Upper lobe of left lung (tissue), 6 donors: ENCODE results near the gene HIPK4. TPM values are rescaled to one million over a fixed set of nuclear protein-coding genes. Genes with fewer than 3 reads are reported as not detected.
A peak's percentile ranks its signal among the peaks of the same experiment; 100 is the strongest.
"Not testable (repeated sequence)": the region's sequence is repeated elsewhere in the genome, so short reads cannot be mapped to it uniquely, and the experiment has no call there.

ENCODE experiments used
- ATAC-seq, 2 donors: fragments of 200-7000 bp; cut with Tn5 transposase; one replicate each; pipeline ENCODE4 v1.9.1; 2022; ENCODE audit warnings: mild to moderate bottlenecking in 2 of 2, moderate library complexity in 2 of 2; ENCODE audit not compliant: low FRiP score in 2 of 2
- DNase-seq, 2 donors: peaks; one replicate each; pipeline ENCODE4 v3.0.0-alpha.2; 2019 to 2020
- H3K27ac ChIP-seq, 4 donors: fragments of 200-600 bp; sonication (generic); one replicate each; pipeline ENCODE4 v1.5.1; 2016 to 2019
- H3K27me3 ChIP-seq, 4 donors: fragments of 200-600 bp; sonication (generic); one replicate each; pipeline ENCODE4 v1.5.1; 2017 to 2019
- H3K36me3 ChIP-seq, 4 donors: fragments of 200-600 bp; sonication (generic); one replicate each; pipeline ENCODE4 v1.5.1; 2016 to 2019
- H3K4me1 ChIP-seq, 4 donors: fragments of 200-600 bp; sonication (generic); one replicate each; pipeline ENCODE4 v1.5.1; 2018 to 2019
- H3K4me3 ChIP-seq, 4 donors: fragments of 200-600 bp; sonication (generic); one replicate each; pipeline ENCODE4 v1.5.1; 2017 to 2019; ENCODE audit warnings: mild to moderate bottlenecking in 2 of 4, moderate library complexity in 1 of 4
- H3K9me3 ChIP-seq, 4 donors: fragments of 200-600 bp; sonication (generic); one replicate each; pipeline ENCODE4 v1.5.1; 2018 to 2019
- CTCF ChIP-seq, 6 experiments: fragments of 450-650 bp in 4 of 6; fragments of 200-600 bp in 2 of 6; sonication (generic) in 2 of 6; IDR thresholded peaks; one replicate each; pipeline ENCODE4 v1.5.1; 2016 to 2019; ENCODE audit warnings: antibody characterized with exemption in 6 of 6
- EP300 ChIP-seq, 4 donors: sonication (generic); formaldehyde crosslinking; IDR thresholded peaks; one replicate each; pipeline ENCODE4 v1.5.1; 2017; ENCODE audit warnings: antibody characterized with exemption in 4 of 4, control low read depth in 2 of 4
- POLR2A ChIP-seq, 4 donors: fragments of 450-650 bp; IDR thresholded peaks; one replicate each; pipeline ENCODE4 v1.5.1; 2016 to 2017; ENCODE audit warnings: antibody characterized with exemption in 4 of 4, mild to moderate bottlenecking in 2 of 4
- POLR2AphosphoS5 ChIP-seq, 2 donors: sonication (generic); formaldehyde crosslinking; IDR thresholded peaks; one replicate each; pipeline ENCODE4 v1.5.1; 2017; ENCODE audit warnings: antibody characterized with exemption in 2 of 2
- WGBS, 2 donors: methylation state at CpG; one replicate each; pipeline ENCODE4 v1.1.5; 2017 to 2018; 5-methylcytosine and 5-hydroxymethylcytosine counted together
- small RNA-seq, 4 donors: library from RNA; depleted of rRNA; stranded (forward); fragments of <200 nt; gene quantifications; one replicate each; pipeline ENCODE3, GENCODE V24; 2016
- total RNA-seq, 6 donors: library from RNA; depleted of rRNA in 4 of 6; stranded (reverse); fragments of >200 nt in 4 of 6; gene quantifications; one replicate each; pipeline versions ENCODE4 v1.1.0 to v1.2.1, GENCODE V29; 2016 to 2021
- donor health status: DM: no; HTN: no; CAD: no; lungs with moderate emphysema.
- donor health status: DM: no; HTN: yes; CAD: no; lungs with severe emphysema.

Gene HIPK4
- total RNA-seq, 6 donors from 2014 or later: 0.17 to 1.0 (median 0.46) TPM; not detected in 1

GRCh38 chr19:40335101-40335500 lies 54.9 kb downstream of the HIPK4 start:
- no peak for ATAC-seq
- peaks cover 0 to 9% (median 0%) of the 10 kb centered on the region in 4 donors for H3K4me1 ChIP-seq
- no peak for DNase-seq
- H3K4me3 ChIP-seq: no peak overlapping the region
- no peak overlapping the region for H3K27ac ChIP-seq
- H3K36me3 ChIP-seq: peaks cover 20 to 58% (median 42%) of the 10 kb centered on the region in 4 donors
- no peaks in the 10 kb centered on the region for H3K9me3 ChIP-seq
- TF ChIP-seq CTCF (IDR thresholded peaks at IDR 0.05) (no peak), POLR2AphosphoS5 (IDR thresholded peaks at IDR 0.05) (no peak), EP300 (IDR thresholded peaks at IDR 0.05) (no peak), POLR2A (IDR thresholded peaks at IDR 0.05) (no peak)
- no peaks in the 10 kb centered on the region for H3K27me3 ChIP-seq

- not testable (repeated sequence) for ATAC-seq, DNase-seq, H3K27ac ChIP-seq, H3K4me3 ChIP-seq, H3K9me3 ChIP-seq, H3K4me1 ChIP-seq, H3K27me3 ChIP-seq
- H3K36me3 ChIP-seq: peaks cover 20 to 79% (median 51%) of the 10 kb centered on the region in 4 donors
- 98 to 99% methylated on average over 6 of the region's 6 CpGs for WGBS, 2 donors
Measured at GRCh38 chr19:40333083-40333482, 56.9 kb downstream of the HIPK4 start.

DNA sequence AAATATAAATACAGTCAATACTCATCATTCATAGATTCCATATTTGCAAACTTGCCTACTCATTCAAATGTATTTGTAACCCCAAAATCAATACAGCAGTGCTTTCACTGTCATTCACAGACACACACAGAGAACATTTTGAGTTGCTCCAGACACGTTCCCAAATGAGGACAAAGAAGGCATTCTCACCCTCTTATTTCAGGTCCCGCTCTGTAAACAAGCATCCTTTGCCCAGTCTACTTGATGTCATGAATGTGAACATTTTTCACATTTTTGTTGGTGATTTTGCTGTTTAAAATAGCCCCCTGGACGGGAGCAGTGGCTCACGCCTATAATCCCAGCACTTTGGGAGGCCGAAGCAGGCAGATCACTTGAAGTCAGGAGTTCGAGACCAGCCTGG lies 57.3 kb downstream of the HIPK4 start:
- H3K36me3 ChIP-seq: peaks cover 20 to 83% (median 55%) of the 10 kb centered on the region in 4 donors

GRCh38 chr19:40331052-40331451 lies 58.9 kb downstream of the HIPK4 start:
- DNase-seq: peak in 1 of 2 donors; percentile 86
- WGBS, 2 donors: 73 to 78% methylated on average over 5 of the region's 5 CpGs
- TF ChIP-seq POLR2A (IDR thresholded peaks at IDR 0.05) (no peak), EP300 (IDR thresholded peaks at IDR 0.05) (no peak), POLR2AphosphoS5 (IDR thresholded peaks at IDR 0.05) (peak in 1 of 2 donors; percentile 12), CTCF (IDR thresholded peaks at IDR 0.05) (no peak)
- peaks cover 20 to 95% (median 67%) of the 10 kb centered on the region in 4 donors for H3K36me3 ChIP-seq
- no peak for ATAC-seq
- H3K4me3 ChIP-seq: no peak overlapping the region
- peak overlapping the region in 2 of 4 donors; percentile 35 to 46 for H3K27ac ChIP-seq
- H3K4me1 ChIP-seq: peaks cover 0 to 9% (median 0%) of the 10 kb centered on the region in 4 donors
- no peaks in the 10 kb centered on the region for H3K9me3 ChIP-seq
- H3K27me3 ChIP-seq: no peaks in the 10 kb centered on the region

More for the DNA sequence above, 57.3 kb downstream of the HIPK4 start:
- TF ChIP-seq POLR2AphosphoS5 (IDR thresholded peaks at IDR 0.05) (no peak), EP300 (IDR thresholded peaks at IDR 0.05) (no peak), POLR2A (IDR thresholded peaks at IDR 0.05) (no peak), CTCF (IDR thresholded peaks at IDR 0.05) (no peak)
- no peaks in the 10 kb centered on the region for H3K27me3 ChIP-seq
- WGBS, 2 donors: 90 to 92% methylated on average over 6 of the region's 6 CpGs
- peaks cover 0 to 9% (median 0%) of the 10 kb centered on the region in 4 donors for H3K4me1 ChIP-seq
- DNase-seq: no peak
- H3K27ac ChIP-seq: no peak overlapping the region
- no peak for ATAC-seq
- H3K9me3 ChIP-seq: no peaks in the 10 kb centered on the region
- no peak overlapping the region for H3K4me3 ChIP-seq

Small RNA genes within 50 kb of the gene (small RNA-seq; reads per million reads assigned to genes)
- gene MIR6796 (0 to 0.07 (median 0.03) reads per million in 4 donors), gene RF00019 (0 reads per million in 4 donors)

Other genes with a start within 250 kb of the HIPK4 start
- 10 to 100 TPM in 5 of 6 donors, 1 to 10 TPM in 1; 9.0 to 56.6 (median 18.4) TPM for gene MAP3K10, start 198.8 kb downstream of the HIPK4 start, total RNA-seq
- not detected for gene TTC9B, start 171.8 kb downstream of the HIPK4 start, total RNA-seq
- under 1 TPM in 3 of 6 donors, not detected in 3; 0.31 to 1.00 (median 0.79) TPM for gene CCNP, start 163.5 kb downstream of the HIPK4 start, total RNA-seq
- gene AKT2, start 104.8 kb downstream of the HIPK4 start, total RNA-seq: 100 to 1,000 TPM in 4 of 6 donors, 10 to 100 TPM in 2; 59.7 to 164 (median 105) TPM
- gene C19orf47, start 41.8 kb downstream of the HIPK4 start, total RNA-seq: 10 to 100 TPM; 12.6 to 59.7 (median 16.4) TPM
- 100 to 1,000 TPM; 257 to 710 (median 470) TPM for gene PLD3, start 41.5 kb downstream of the HIPK4 start, total RNA-seq
- gene PRX, start 23.2 kb upstream of the HIPK4 start, total RNA-seq: 100 to 1,000 TPM in 1 of 6 donors, 10 to 100 TPM in 5; 30.1 to 146 (median 51.5) TPM
- gene SERTAD1, start 35.8 kb upstream of the HIPK4 start, total RNA-seq: 10 to 100 TPM in 4 of 6 donors, 1 to 10 TPM in 2; 2.1 to 37.5 (median 18.4) TPM
- 10 to 100 TPM in 5 of 6 donors, 1 to 10 TPM in 1; 8.9 to 44.5 (median 21.9) TPM for gene SERTAD3, start 54.2 kb upstream of the HIPK4 start, total RNA-seq
- 100 to 1,000 TPM in 5 of 6 donors, 10 to 100 TPM in 1; 77.5 to 379 (median 223) TPM for gene BLVRB, start 75.6 kb upstream of the HIPK4 start, total RNA-seq
- gene SPTBN4, start 76.8 kb upstream of the HIPK4 start, total RNA-seq: 1 to 10 TPM in 1 of 6 donors, under 1 TPM in 5; 0.33 to 8.4 (median 0.67) TPM
- gene SHKBP1, start 186.7 kb upstream of the HIPK4 start, total RNA-seq: 100 to 1,000 TPM in 2 of 6 donors, 10 to 100 TPM in 4; 60.6 to 232 (median 90.2) TPM
- 100 to 1,000 TPM; 125 to 541 (median 401) TPM for gene LTBP4, start 211.2 kb upstream of the HIPK4 start, total RNA-seq